Ishikawa (cell line): ENCODE results near the gene CCL19.

ENCODE experiments used
- FOXM1 ChIP-seq: IDR thresholded peaks from 2 replicates; pipeline ENCODE4 v1.6.1; 2012; ENCODE audit warnings: low read depth, borderline replicate concordance
- TAF1 ChIP-seq: IDR thresholded peaks from 2 replicates; pipeline ENCODE4 v1.6.1; 2012; ENCODE audit warnings: low read depth, mild to moderate bottlenecking

DNA sequence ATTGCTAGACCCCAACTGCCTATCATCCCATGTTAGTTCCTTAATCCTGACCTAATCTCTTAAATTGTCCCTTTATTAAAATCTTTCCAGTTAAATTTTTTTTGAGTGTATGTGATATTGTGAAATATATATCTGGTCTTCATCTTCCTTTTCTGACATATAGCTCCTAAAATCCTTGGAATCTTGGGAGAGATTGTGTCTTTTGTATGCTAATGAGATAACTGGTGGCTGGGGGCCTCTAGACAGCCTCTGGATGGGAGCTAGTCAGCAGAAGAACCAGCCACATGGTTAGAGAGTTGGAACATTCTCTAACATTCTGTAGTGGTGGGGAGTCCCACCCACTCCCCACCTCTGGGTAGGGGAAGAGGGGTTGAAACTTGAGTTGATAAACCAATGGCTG is 3.7 kb upstream of the CCL19 start:
- no peak for TF ChIP-seq FOXM1
- TF ChIP-seq TAF1, result no peak
